OCI-LY1 (cell line): Measurements from ENCODE around the gene FERMT2.

Experiments used
- CTCF ChIP-seq: fragments of 200-600 bp; sonication (generic), shearing (Covaris generic); IDR thresholded peaks from 2 replicates; pipeline ENCODE4 v1.5.1; 2017; ENCODE audit warnings: mild to moderate bottlenecking, antibody characterized with exemption, low read length, moderate library complexity, mixed read lengths
- EZH2 ChIP-seq: fragments of 200-600 bp; sonication (generic), shearing (Covaris generic); IDR thresholded peaks from 2 replicates; pipeline ENCODE4 v1.8.0; 2017; ENCODE audit warnings: borderline replicate concordance, mixed run types, mild to moderate bottlenecking, antibody characterized with exemption, low read length, moderate library complexity, mixed read lengths

GRCh38 chr14:52871606-52872005, 79.2 kb downstream of the FERMT2 start:
- no peak for TF ChIP-seq EZH2
- TF ChIP-seq CTCF, result no peak
